DMS53 (cell line): ENCODE data around the gene LAMTOR5.

ENCODE experiments used
- DNase-seq: peaks from one replicate; lab custom pipeline; 2025; lab: John Stamatoyannopoulos, UW

Gene LAMTOR5

DNA sequence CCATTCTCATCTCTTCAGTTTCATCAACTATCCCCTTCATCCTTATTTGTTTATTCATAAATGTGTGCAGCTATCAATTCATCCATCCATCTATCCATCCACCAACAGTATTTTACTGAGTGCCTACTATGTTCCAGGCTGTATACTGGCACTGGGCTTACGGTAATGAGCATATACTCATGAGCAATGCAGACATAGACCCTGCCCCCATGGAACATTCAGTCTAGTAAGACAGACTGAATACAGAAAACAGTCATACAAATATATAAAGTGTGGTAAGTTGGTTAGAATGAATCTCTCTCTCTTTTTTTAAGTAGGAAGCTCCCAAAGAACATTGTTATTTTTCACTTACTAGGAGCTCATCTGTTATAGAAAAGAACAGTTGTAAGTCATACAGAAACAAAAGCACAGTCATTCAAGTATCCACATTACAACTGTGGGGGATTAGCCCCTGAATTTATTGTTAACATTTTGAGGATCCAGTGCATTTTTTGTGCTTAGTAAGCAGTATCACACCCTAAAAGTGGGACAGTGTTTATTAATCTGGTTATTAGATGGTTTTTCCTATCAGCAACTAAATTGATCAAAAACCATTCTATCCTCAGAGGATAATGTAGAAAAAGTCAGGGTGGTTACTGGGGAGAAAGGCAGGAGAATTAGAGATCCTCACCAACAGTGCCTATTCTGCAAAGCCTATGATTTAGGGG is 20.3 kb downstream of the LAMTOR5 start:
- no peak for DNase-seq

DNA sequence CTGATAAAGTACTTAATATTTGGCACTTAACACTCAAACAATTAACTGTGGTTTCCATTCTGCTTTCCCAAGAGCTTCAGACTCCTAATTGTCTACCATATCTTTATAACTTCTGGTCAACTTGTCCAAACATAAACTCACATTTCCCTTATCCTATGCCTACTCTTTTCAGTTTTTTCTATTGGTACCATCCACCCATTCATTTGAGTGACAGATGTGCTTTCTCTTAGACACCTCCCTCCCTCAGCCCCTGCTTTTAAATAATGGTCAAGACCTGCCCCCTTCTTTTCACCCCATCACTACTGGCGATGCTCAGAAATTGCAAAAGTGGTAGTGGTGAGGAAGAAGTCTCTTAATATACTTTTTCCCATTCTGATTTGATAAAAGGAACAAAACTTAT is 22.1 kb downstream of the LAMTOR5 start:
- DNase-seq = no peak

DNA sequence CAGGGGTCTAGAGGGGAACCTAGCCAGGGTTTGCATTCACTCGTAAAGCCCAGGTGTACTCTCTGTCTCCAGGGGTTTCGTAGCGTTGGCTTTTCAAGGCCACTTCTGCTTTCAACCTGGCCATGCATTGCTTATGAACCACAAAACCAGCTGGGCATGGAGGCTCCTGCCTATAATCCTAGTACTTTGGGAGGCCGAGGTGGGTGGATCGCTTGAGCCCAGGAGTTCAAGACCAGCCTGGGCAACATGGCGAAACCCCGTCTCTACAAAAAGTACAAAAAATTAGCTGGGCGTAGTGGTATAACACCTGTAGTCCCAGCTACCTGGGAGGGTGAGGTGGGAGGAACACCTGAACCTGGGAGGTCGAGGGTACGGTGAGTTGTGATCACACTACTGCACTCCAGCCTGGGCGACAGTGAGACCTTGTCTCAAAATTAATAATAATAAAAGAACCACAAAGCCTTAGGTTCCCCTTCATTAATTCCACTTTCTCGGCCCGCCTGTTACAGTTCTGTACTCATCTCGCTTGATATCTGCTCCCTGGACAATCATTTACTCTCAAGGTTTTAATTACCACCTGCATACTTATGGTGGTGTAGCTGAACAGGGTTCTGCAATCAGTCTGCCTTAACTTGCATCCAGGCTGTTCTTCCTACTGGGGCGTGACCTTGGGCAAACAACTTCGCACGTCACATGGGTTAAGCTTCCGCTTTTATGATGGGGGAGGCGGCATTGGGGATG is 22.7 kb downstream of the LAMTOR5 start:
- no peak for DNase-seq

DNA sequence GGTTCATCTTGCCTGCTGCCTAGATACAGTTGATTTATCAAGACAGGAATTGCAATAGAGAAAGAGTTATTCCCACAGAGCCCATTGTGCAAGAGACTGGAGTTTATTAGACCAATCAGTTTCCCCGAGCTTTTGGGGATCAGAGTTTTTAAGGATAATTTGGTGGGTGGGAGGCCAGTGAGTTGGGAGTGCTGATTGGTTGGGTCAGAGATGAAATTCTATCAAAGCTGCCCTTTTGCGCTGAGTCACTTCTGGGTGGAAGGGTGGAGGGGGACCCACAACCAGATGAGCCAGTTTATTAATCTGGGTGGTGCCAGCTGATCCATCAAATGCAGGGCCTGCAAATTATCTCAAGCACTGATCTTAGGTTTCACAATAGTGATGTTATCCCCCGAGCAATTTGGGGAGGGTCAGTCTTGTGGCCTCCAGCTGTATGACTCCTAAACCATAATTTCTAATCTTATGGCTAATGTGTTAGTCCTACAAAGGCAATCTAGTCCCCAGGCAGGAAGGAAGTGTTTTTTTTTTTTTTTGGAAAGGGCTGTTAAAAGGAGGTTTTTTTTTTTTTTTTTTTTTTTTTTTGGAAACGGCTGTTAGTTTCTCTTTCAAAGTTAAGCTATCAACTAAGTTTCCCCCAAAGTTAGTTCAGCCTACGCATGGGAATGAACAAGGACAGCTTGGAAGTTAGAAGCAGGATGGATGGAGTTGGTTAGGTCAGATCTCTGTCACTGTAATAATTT is 24.1 kb downstream of the LAMTOR5 start:
- DNase-seq = no peak

DNA sequence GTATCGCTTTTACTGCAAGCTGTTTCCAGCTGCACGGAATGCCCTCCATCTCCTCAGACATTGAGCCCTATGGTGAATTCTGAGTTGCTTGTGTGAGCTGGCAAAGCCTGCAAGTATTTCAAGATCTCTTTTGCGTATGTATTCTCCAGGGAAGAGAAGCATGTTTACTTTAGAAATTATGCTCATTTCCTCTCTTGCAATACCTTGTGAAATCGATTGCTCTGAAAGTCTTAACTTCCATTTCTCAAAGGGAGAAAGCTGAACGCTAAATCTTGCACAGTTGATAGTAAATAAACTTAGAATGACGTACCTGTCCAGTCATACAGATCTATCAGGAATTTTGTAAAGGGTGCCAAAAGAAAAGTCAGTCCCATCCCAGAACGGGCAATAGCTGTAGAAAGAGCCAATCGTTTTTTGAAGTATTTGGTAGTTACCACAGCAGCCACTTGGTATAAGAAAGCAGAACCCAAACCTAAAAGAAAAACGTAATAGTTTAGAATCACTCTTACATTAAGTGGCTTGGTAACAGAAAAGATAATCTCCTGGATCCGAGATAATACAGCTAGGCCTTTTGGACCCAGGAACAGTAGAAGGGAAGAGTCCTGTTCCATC is 26.7 kb downstream of the LAMTOR5 start:
- DNase-seq = no peak

DNA sequence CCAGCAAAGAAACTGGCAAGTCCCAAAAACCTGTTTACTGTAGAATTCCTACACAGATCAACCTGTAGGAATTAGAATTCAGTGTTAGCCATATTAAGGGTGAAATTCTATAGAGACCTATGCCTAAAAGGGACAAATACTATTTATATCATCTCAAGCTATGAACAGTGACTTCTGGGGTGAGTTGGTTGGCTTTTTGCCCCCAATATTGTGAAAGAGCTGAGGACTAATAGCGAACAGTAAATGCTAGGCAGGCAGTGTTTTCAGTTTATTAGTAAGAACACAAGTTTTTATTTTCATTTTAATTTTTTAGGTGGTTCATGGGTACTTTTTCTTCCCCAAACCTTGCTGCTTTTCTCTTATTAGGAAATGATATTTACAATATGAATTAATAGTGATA is 32.0 kb downstream of the LAMTOR5 start:
- DNase-seq = no peak

DNA sequence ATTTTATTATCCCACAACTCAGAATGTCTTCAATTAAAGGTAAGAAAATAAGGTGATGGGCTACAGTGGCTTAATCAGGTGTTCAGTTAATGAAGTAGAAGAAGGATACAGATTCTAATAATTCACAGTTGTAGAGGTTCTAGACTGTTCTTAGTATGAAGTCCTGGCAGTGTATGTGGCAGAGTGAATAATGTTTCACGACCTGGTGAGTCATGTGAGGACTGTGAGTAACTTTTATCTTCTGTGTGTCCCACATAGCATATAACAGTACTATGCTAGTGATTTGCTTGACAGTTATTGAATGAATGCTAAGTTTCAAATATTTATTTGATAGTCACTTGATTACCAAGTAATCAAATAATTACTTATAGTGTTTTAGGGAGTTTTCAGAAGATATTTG is 36.7 kb downstream of the LAMTOR5 start:
- DNase-seq = no peak

DNA sequence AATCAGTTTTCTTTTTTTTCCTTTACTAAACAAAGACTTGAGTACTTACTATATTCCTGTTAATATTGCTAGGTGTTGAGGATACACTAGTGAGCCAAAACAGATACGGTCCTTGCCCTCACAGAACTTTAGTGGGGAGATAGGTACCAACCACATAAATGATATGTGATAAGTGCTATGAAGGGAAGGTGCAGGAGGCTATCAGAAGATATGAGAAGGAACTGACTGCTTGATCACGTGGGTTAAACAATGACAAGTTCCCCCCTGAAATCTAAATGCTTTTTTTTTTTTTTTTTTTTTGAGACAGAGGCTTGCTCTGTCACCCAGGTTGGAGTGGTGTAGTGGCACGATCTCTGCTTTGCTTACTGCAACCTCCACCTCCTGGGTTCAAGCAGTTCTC is 43.3 kb downstream of the LAMTOR5 start:
- DNase-seq = no peak

DNA sequence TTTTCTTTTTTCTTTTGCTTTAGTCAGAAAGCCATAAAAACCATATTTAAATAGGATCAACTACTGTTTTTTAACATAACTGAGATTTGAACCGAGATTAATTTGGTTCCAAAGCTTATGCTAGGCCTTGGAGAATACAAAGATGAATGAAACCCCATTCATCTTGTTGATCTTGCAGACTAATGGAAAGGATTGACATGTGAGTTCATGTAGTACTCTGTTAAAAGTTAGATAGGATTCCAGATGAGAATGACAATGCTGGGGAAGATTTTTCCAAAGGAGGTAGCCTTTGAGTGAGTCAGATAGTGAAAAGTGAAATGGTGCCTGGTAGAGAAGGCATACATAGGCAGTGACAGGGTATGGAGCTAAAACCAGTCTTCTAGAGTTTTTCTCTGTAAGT is 45.6 kb downstream of the LAMTOR5 start:
- no peak for DNase-seq

DNA sequence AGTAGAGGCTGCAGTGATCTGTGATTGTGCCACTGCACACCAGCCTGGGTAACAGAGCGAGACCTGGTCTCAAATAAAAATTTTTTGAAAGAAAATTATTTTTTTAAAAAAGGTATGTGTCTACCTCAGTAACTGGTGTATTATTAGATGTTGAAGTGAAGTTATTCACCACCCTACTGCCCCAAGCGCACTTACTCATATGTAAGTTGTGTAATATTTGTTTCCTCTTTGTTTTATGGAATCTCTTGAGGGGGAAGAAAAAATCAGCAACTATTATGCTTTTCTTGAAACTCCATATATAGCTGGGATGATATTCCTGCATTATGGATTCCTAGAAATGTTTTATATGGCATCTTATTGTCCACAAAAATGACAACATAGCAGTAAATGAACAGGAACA is 47.1 kb downstream of the LAMTOR5 start:
- DNase-seq = no peak

DNA sequence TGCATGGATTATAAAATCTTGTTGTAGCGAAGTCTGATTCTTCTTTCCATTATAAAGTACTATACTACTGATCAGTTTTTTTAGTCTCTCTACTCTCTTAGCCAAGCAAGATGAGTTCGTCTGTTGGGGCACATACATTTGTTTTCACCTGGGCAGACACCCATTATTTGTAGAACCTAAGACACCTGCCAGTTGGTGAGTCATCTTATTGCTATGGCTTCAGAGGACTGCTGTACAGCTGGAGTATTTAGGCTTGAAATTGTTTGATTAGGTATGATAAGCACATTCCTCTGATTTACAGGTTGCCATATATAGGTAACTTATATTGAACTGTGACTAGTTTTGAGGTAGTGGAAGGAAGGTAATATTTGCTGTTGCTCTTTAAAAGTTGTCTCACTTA is 51.1 kb downstream of the LAMTOR5 start:
- peak; percentile 92 for DNase-seq

DNA sequence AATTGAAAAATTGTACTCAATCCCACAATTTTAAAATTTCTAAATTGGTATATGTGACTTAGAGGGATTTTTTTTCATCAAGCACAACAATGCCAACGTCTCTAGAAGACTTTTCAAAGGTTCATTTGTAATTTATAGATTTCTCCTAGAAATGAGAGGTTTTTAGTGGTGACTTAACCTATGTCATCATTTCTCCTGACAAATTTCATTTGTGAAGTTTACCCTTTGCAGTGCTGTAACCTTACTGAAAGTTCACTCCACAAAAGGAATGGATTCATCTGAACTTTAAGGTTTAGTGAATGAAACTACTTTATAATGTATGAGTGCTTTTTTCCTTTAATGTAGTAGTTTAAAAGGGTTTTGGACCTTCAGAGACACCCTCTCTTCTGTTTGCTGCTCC is 52.2 kb downstream of the LAMTOR5 start:
- DNase-seq = no peak
